GM08714 (cell line): Measurements from ENCODE around the gene PGM3.

Source experiments
- H3K4me3 ChIP-seq: fragments of 200-500 bp; sonication (Bioruptor generic); 2 replicates; pipeline ENCODE4 v1.5.1; 2014; ENCODE audit warnings: mild to moderate bottlenecking, low read length, inconsistent platforms
- ZNF274 ChIP-seq: IDR thresholded peaks from 2 replicates; pipeline ENCODE4 v1.6.1; 2012; ENCODE audit warnings: mild to moderate bottlenecking, low read depth, low read length

Gene PGM3

GRCh38 chr6:83193747-83194566, 892 bp upstream of the PGM3 start:
- peak overlapping the region; percentile 98 for H3K4me3 ChIP-seq
- no peak for TF ChIP-seq ZNF274

DNA sequence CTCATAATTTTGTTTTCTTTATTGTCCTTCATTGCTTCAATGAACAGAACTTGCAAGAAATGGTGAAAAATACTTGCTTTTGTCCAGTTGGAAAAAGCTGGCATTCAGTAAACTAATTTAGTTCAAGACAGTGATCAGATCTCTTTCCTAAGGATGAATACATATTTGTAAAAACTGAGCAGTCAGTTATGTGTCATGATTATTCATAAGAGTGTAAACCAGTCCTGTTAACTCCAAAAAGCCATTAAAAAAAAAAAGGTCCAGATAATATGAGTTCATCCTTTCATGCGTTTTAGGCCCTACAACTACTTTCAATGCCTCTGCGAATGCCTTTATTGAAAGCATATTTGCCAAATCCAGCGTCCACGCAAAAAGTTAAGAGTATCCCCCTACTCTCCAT, 609 bp downstream of the PGM3 start:
- peak overlapping the region; percentile 98 for H3K4me3 ChIP-seq
- TF ChIP-seq ZNF274 = no peak

- H3K4me3 ChIP-seq = peak overlapping the region; percentile 98
Measured at GRCh38 chr6:83191974-83192373, 1.1 kb downstream of the PGM3 start.

- H3K4me3 ChIP-seq = no peak overlapping the region
Measured at GRCh38 chr6:83190626-83191025, 2.4 kb downstream of the PGM3 start.

DNA sequence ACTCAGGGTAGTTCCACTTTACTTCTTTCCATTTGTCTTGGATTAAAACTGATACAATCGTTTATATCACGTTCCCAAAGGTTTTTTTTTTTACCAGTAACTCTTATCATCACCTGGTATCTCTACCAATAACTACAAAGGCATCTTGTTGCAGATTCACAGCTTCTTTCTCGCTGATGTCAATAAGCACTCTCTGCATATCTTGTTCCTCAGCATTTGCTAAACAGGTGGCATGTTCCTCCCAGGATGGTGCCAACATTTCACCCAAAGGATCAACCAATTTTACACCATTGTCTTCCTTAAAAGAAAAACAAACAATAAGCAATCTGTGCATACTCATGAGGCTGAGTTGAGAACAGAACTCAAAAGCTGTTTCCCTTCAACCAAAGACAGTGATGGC, 4.6 kb downstream of the PGM3 start:
- TF ChIP-seq ZNF274 = no peak
- no peak overlapping the region for H3K4me3 ChIP-seq

More at GRCh38 chr6:83190626-83191025, 2.4 kb downstream of the PGM3 start:
- TF ChIP-seq ZNF274 = no peak

GRCh38 chr6:83185096-83185495, 8.0 kb downstream of the PGM3 start:
- H3K4me3 ChIP-seq = no peak overlapping the region
- no peak for TF ChIP-seq ZNF274

DNA sequence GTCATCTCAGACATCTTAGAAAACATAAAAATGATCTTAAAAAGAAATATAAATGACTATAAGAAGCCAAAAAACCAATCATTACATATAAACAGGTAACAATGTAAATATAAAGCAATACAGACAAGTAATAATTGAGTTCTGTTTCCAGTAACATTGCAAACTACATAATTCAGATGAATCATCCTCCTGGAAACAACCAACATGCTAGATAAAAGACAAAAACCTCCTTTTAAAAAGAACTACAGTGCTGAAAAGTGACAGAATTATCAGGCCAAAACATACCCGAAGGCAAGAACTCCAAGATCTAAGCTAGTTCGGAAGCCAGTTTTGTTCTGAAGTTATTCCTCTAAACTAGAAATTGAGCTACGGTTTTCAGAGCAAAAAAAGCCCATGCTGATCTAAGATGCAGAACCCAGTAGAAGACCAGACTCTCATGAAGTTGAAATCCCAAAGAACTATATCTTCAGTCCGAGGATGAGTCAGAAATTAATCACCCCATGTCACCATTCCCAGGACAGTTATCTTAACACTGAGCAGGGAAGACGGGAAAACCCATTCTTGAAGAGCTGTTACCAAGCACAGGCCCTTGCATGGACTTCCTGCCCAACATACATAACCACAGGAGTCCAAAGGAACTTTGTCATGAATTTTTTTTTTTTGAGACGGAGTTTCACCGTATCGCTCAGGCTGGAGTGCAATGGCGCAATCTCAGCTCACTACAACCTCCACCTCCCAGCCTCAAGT, 9.8 kb downstream of the PGM3 start:
- no peak overlapping the region for H3K4me3 ChIP-seq
- TF ChIP-seq ZNF274 = no peak

DNA sequence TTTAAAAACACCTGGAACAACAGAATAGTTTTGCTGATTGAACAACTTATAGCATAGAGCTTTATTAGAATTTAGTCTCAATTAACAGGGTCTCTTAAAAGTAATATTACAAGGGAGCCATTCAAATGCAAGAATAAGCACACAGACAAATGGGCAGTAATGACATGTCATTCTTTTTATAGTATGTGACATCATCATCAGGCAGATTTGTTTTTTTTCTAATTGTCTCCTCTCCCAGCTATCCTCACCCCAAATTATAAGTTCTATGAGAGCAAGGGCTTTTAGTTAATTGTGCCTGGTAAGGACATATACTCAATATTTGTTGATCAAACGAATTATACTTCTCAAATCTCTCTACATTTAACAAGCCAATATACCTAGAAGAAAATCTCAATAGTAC, 11.0 kb downstream of the PGM3 start:
- TF ChIP-seq ZNF274 = no peak
- H3K4me3 ChIP-seq = no peak overlapping the region

GRCh38 chr6:83180426-83180950, 12.6 kb downstream of the PGM3 start:
- H3K4me3 ChIP-seq = no peak overlapping the region
- TF ChIP-seq ZNF274 = no peak

DNA sequence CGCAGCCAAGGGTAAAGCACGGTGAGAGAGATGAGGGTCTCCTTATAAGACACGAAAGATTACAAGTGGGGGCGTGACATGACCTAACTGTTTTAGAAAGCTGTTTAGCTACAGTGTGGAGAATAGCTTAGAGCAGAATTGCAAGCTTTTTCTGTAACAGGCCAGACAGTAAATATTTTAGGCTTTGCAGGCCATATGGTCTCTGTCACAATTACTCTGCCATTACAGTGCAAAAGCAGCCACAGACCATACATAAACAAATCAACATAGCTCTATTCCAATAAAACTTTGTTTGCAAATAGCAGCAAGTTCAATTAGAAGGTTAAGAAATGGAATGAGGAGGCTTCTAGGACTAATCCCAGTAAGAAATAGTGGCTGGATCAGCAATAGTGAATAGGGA, 16.8 kb downstream of the PGM3 start:
- no peak for TF ChIP-seq ZNF274
- no peak overlapping the region for H3K4me3 ChIP-seq

GRCh38 chr6:83169511-83169910, 23.6 kb downstream of the PGM3 start:
- no peak for TF ChIP-seq ZNF274
- H3K4me3 ChIP-seq = no peak overlapping the region

DNA sequence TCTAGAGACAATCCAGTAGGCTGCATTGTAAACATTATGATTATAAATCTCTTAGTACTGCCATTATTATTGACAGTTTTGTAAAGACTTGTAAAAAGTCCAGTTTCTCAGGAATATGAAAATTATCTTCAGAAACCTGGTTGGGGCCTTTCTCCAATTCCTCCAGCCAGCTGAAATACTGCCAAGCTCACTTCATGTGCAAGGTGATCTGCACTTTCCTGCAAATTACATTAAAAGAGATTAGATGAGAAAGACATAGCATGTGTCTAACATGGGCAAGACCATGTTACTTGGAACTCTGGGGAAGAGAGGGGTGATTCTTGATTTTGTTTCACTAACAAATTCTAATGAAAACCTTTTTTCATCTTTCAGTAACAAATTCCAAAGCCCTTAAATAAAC, 24.0 kb downstream of the PGM3 start:
- no peak for TF ChIP-seq ZNF274
- no peak overlapping the region for H3K4me3 ChIP-seq

DNA sequence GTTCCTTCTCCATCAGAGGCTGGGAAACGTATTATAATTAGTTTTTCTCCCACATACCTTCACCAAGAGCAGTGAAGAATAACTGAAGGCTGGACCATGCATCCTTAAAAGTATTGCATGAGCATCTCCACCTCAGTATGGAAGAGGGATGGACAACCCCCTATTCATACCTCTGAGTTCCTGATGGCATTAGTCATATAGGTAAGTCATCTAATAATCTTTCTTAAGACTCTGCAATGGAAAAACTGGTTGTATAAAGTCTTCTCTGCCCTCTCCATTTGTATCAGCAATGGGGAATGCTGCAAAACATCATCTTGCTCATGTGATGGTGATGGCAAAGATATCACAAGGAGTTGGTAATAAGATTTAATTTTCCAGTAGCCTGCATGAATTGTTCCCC, 24.5 kb downstream of the PGM3 start:
- H3K4me3 ChIP-seq = no peak overlapping the region
- TF ChIP-seq ZNF274 = no peak

GRCh38 chr6:83167726-83168278, 25.3 kb downstream of the PGM3 start:
- no peak overlapping the region for H3K4me3 ChIP-seq
- TF ChIP-seq ZNF274 = no peak

DNA sequence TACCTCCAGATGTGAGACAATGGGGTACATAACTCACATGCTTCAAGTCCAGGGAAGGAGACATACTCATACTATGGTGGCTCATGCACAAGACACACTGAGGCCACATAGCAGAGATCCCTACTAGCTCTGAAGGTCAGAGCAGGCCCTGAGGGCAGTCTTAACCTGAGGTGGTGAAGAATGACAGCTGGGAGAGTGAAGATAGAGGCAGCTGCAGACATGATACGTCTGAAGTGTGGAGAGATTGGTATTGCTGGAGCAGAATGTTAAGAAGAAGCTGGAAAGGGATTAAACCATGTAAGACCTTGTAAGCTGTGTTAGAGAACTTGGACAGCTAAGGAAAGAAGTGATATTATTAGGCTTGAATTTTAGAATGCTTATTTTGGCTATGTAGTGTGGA, 32.9 kb downstream of the PGM3 start:
- no peak for TF ChIP-seq ZNF274
- H3K4me3 ChIP-seq = no peak overlapping the region

DNA sequence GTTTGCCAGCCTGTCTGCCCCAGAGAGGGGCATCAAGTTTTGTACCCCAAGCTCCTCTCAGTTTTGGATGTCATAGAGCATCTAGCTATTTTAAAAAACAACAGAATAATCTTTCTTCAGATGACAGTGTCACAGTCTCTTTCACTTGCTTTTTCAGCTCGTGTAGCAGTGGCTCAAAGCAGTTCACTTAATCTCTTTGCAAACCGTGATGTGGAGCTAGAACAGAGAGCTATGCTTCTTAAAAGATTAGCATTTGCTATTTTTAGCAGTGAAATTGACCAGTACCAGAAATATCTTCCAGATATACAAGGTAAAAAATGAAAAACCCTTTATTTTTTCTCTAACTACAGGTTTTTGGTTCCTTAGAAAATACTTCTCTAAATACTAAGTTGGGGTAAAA, 37.3 kb downstream of the PGM3 start:
- TF ChIP-seq ZNF274 = no peak
- no peak overlapping the region for H3K4me3 ChIP-seq
